ENCODE results near the gene FSHR.

DNA sequence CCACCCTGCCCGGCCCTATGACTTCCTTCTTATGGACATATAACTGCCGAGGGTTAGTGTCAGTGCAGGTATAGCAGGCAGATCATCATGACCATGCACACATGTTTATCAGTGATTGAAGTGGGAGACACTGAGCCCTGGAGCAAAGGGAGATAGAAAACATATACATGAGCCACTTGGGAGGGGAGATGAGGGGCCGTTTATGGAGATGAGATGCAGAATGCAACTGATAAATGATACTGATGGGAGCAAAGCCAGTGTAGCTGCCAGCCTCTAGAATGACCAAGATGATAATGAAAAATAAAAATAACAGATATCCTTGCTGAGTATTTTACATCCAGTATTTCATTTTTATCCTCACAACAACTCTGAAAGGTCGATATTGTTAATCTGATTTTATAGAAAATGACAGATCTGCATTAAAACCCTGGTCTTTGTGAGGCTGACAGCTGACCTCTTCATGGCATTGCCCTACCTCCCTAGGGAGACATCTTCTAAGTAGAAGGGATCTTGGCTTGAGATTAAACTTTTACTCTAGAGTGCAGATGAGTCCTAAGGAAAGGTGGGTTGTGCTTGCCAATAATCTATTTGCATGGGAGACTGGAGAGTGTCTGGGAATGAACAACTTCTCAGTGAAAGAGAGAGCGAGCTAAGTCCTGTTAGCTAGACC, 220.4 kb downstream of the FSHR start:
- TF ChIP-seq, protein P1, sequence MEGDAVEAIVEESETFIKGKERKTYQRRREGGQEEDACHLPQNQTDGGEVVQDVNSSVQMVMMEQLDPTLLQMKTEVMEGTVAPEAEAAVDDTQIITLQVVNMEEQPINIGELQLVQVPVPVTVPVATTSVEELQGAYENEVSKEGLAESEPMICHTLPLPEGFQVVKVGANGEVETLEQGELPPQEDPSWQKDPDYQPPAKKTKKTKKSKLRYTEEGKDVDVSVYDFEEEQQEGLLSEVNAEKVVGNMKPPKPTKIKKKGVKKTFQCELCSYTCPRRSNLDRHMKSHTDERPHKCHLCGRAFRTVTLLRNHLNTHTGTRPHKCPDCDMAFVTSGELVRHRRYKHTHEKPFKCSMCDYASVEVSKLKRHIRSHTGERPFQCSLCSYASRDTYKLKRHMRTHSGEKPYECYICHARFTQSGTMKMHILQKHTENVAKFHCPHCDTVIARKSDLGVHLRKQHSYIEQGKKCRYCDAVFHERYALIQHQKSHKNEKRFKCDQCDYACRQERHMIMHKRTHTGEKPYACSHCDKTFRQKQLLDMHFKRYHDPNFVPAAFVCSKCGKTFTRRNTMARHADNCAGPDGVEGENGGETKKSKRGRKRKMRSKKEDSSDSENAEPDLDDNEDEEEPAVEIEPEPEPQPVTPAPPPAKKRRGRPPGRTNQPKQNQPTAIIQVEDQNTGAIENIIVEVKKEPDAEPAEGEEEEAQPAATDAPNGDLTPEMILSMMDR (conservative IDR thresholded peaks at IDR 0.05) = no peak
- TF ChIP-seq EZH2 (IDR thresholded peaks at IDR 0.05; ENCODE audit: low read depth) = no peak

Measured in PC-9 (cell line).